Liver (tissue), 3 donors: Measurements from ENCODE around the gene PKD1.
"Not testable (repeated sequence)": the region's sequence is repeated elsewhere in the genome, so short reads cannot be mapped to it uniquely, and the experiment has no call there.

Experiments used
- CTCF ChIP-seq: fragments of 150-350 bp; IDR thresholded peaks from 2 replicates; pipeline ENCODE4 v1.5.1; 2017; ENCODE audit warnings: improper control_type of control experiment, low read depth, low read length; ENCODE audit not compliant: missing input control
- EGR1 ChIP-seq, 2 donors: IDR thresholded peaks; 2 replicates each; pipeline ENCODE4 v1.6.1; 2016 to 2018; ENCODE audit warnings: antibody characterized with exemption in 2 of 2, low read depth in 2 of 2
- GABPA ChIP-seq, 2 donors: IDR thresholded peaks in 1 of 2; conservative IDR thresholded peaks in 1 of 2; 2 replicates each; pipeline ENCODE4 v1.6.1; 2016; ENCODE audit warnings: antibody characterized with exemption in 2 of 2, mild to moderate bottlenecking in 1 of 2, moderate library complexity in 1 of 2
- HNF4A ChIP-seq, 2 donors: conservative IDR thresholded peaks; 2 replicates each; pipeline ENCODE4 v1.6.1; 2016; ENCODE audit warnings: antibody characterized with exemption in 2 of 2, mild to moderate bottlenecking in 2 of 2
- JUND ChIP-seq, 2 donors: IDR thresholded peaks; 2 replicates each; pipeline ENCODE4 v1.6.1; 2016; ENCODE audit warnings: antibody characterized with exemption in 2 of 2
- MAX ChIP-seq: IDR thresholded peaks from 2 replicates; pipeline ENCODE4 v1.6.1; 2016; ENCODE audit warnings: antibody characterized with exemption
- REST ChIP-seq: IDR thresholded peaks from 2 replicates; pipeline ENCODE4 v1.6.1; 2016; ENCODE audit warnings: antibody characterized with exemption, mild to moderate bottlenecking
- TAF1 ChIP-seq: conservative IDR thresholded peaks from 2 replicates; pipeline ENCODE4 v1.6.1; 2016; ENCODE audit warnings: antibody characterized with exemption, mild to moderate bottlenecking
- YY1 ChIP-seq: IDR thresholded peaks from 2 replicates; pipeline ENCODE4 v1.6.1; 2016; ENCODE audit warnings: antibody characterized with exemption, mild to moderate bottlenecking
- donor health status: healthy.
- donor health status: healthy.

GRCh38 chr16:2107121-2107790, 28.4 kb downstream of the PKD1 start:
- TF ChIP-seq JUND (IDR thresholded peaks at IDR 0.05); YY1; GABPA (IDR thresholded peaks at IDR 0.05 in 1 of 2, conservative IDR thresholded peaks at IDR 0.05 in 1 of 2); CTCF; TAF1; HNF4A (conservative IDR thresholded peaks at IDR 0.05); MAX; EGR1 (IDR thresholded peaks at IDR 0.05; ENCODE audit: low read depth in 2 of 2); REST: not testable (repeated sequence)
